ENCODE results near the gene HMGB4.

HMGB4 gene

GRCh38 chr1:33848205-33848937, 15.5 kb upstream of the HMGB4 start:
- no peak for DNase-seq (ENCODE audit: low read depth in 1 of 2, low spot score in 1 of 2)

GRCh38 chr1:33849211-33849610, 14.7 kb upstream of the HMGB4 start:
- no peak for DNase-seq (ENCODE audit: low read depth in 1 of 2, low spot score in 1 of 2)

- no peak for DNase-seq (ENCODE audit: low read depth in 1 of 2, low spot score in 1 of 2)
Observed at GRCh38 chr1:33850481-33850880, 13.4 kb upstream of the HMGB4 start.

- DNase-seq (ENCODE audit: low read depth in 1 of 2, low spot score in 1 of 2), result no peak
Observed at GRCh38 chr1:33852711-33853110, 11.2 kb upstream of the HMGB4 start.

- DNase-seq (ENCODE audit: low read depth in 1 of 2, low spot score in 1 of 2), result no peak
Observed at GRCh38 chr1:33853431-33853830, 10.4 kb upstream of the HMGB4 start.

- DNase-seq (ENCODE audit: low read depth in 1 of 2, low spot score in 1 of 2), result no peak
Observed at GRCh38 chr1:33854091-33854490, 9.8 kb upstream of the HMGB4 start.

GRCh38 chr1:33860671-33861070, 3.2 kb upstream of the HMGB4 start:
- no peak for DNase-seq (ENCODE audit: low read depth in 1 of 2, low spot score in 1 of 2)

- no peak for DNase-seq (ENCODE audit: low read depth in 1 of 2, low spot score in 1 of 2)
Observed at GRCh38 chr1:33864460-33865389, 846 bp downstream of the HMGB4 start.

- DNase-seq (ENCODE audit: low read depth in 1 of 2, low spot score in 1 of 2), result no peak
Observed at GRCh38 chr1:33866281-33866680, 2.4 kb downstream of the HMGB4 start.

- no peak for DNase-seq (ENCODE audit: low read depth in 1 of 2, low spot score in 1 of 2)
Observed at GRCh38 chr1:33867684-33868083, 3.8 kb downstream of the HMGB4 start.

GRCh38 chr1:33872275-33872674, 8.4 kb downstream of the HMGB4 start:
- DNase-seq (ENCODE audit: low read depth in 1 of 2, low spot score in 1 of 2), result no peak

GRCh38 chr1:33872683-33873082, 8.8 kb downstream of the HMGB4 start:
- DNase-seq (ENCODE audit: low read depth in 1 of 2, low spot score in 1 of 2), result no peak

GRCh38 chr1:33874636-33875035, 10.8 kb downstream of the HMGB4 start:
- no peak for DNase-seq (ENCODE audit: low read depth in 1 of 2, low spot score in 1 of 2)

- no peak for DNase-seq (ENCODE audit: low read depth in 1 of 2, low spot score in 1 of 2)
Observed at GRCh38 chr1:33875862-33876261, 12.0 kb downstream of the HMGB4 start.

GRCh38 chr1:33876970-33877650, 13.2 kb downstream of the HMGB4 start:
- no peak for DNase-seq (ENCODE audit: low read depth in 1 of 2, low spot score in 1 of 2)

GRCh38 chr1:33878392-33878791, 14.5 kb downstream of the HMGB4 start:
- no peak for DNase-seq (ENCODE audit: low read depth in 1 of 2, low spot score in 1 of 2)

- no peak for DNase-seq (ENCODE audit: low read depth in 1 of 2, low spot score in 1 of 2)
Observed at GRCh38 chr1:33880305-33880704, 16.4 kb downstream of the HMGB4 start.

- no peak for DNase-seq (ENCODE audit: low read depth in 1 of 2, low spot score in 1 of 2)
Observed at GRCh38 chr1:33886496-33886895, 22.6 kb downstream of the HMGB4 start.

- no peak for DNase-seq (ENCODE audit: low read depth in 1 of 2, low spot score in 1 of 2)
Observed at GRCh38 chr1:33893147-33893830, 29.4 kb downstream of the HMGB4 start.

GRCh38 chr1:33895396-33895795, 31.5 kb downstream of the HMGB4 start:
- DNase-seq (ENCODE audit: low read depth in 1 of 2, low spot score in 1 of 2), result no peak

- DNase-seq (ENCODE audit: low read depth in 1 of 2, low spot score in 1 of 2), result no peak
Observed at GRCh38 chr1:33895976-33896375, 32.1 kb downstream of the HMGB4 start.

All from stimulated activated CD4-positive, alpha-beta T cell treated with anti-CD3 and anti-CD28 coated beads, Interleukin-15, amount 100 ng/mL, for 1 hour (primary cell).